Parathyroid adenoma (tissue), 2 donors: ENCODE results near the gene MXRA8.

Experiments used
- H2AFZ ChIP-seq: fragments of 300-600 bp; sonication (generic); one replicate; pipeline ENCODE4 v1.7.0; 2017; ENCODE audit warnings: antibody characterized with exemption, mild to moderate bottlenecking
- H3K27ac ChIP-seq: fragments of 300-600 bp; sonication (generic); one replicate; pipeline ENCODE4 v1.7.0; 2017
- H3K27me3 ChIP-seq: fragments of 300-600 bp; sonication (generic); one replicate; pipeline ENCODE4 v1.7.0; 2017; ENCODE audit warnings: low read length; ENCODE audit not compliant: control insufficient read depth, insufficient read depth
- H3K36me3 ChIP-seq: fragments of 300-600 bp; sonication (generic); one replicate; pipeline ENCODE4 v1.7.0; 2017; ENCODE audit warnings: low read length; ENCODE audit not compliant: control insufficient read depth, insufficient read depth
- H3K4me1 ChIP-seq: fragments of 300-600 bp; sonication (generic); one replicate; pipeline ENCODE4 v1.7.0; 2017; ENCODE audit warnings: control low read depth
- H3K4me2 ChIP-seq: fragments of 300-600 bp; sonication (generic); one replicate; pipeline ENCODE4 v1.7.0; 2017; ENCODE audit warnings: low read length
- H3K4me3 ChIP-seq: fragments of 300-600 bp; sonication (generic); one replicate; pipeline ENCODE4 v1.7.0; 2017; ENCODE audit warnings: low read depth, low read length
- H3K79me2 ChIP-seq: fragments of 300-600 bp; sonication (generic); one replicate; pipeline ENCODE4 v1.7.0; 2017; ENCODE audit warnings: control low read depth
- H3K9ac ChIP-seq: fragments of 300-600 bp; sonication (generic); one replicate; pipeline ENCODE4 v1.7.0; 2017; ENCODE audit warnings: mild to moderate bottlenecking
- H3K9me3 ChIP-seq: fragments of 300-600 bp; sonication (generic); one replicate; pipeline ENCODE4 v1.7.0; 2017; ENCODE audit warnings: low read length; ENCODE audit not compliant: control insufficient read depth
- TF ChIP-seq, protein P1 (sequence below): fragments of 300-600 bp; sonication (generic); IDR thresholded peaks from one replicate; pipeline ENCODE4 v1.7.0; 2017; ENCODE audit warnings: antibody characterized with exemption, mild to moderate bottlenecking
- donor health status: primary hyperparathyroidism.

Gene MXRA8

DNA sequence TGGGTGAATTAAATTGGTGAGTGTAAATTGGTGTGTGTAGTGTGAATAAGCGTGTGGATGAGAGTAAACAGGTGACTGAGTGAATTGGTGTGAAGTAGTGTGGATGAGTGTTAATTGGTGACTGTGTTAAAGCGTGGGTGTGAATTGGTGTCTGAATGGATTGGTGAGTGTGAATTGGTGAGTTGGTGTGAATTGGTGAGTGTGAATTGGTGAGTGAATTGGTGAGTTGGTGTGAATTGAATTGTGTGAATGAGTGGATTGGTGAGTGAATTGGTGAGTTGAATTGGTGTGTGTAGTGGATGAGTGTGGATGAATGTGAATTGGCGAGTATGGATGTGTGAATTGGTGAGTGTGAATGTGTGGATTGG, 8.3 kb upstream of the MXRA8 start:
- Histone ChIP-seq H3K4me2 (no peak overlapping the region), H2AFZ (no peak overlapping the region), H3K9ac (no peak overlapping the region), H3K27me3 (no peaks in the 10 kb centered on the region), H3K4me1 (no peaks in the 10 kb centered on the region), H3K79me2 (no peaks in the 10 kb centered on the region), H3K27ac (no peak overlapping the region), H3K9me3 (no peaks in the 10 kb centered on the region), H3K4me3 (no peak overlapping the region), H3K36me3 (no peaks in the 10 kb centered on the region)
- TF ChIP-seq, protein P1, sequence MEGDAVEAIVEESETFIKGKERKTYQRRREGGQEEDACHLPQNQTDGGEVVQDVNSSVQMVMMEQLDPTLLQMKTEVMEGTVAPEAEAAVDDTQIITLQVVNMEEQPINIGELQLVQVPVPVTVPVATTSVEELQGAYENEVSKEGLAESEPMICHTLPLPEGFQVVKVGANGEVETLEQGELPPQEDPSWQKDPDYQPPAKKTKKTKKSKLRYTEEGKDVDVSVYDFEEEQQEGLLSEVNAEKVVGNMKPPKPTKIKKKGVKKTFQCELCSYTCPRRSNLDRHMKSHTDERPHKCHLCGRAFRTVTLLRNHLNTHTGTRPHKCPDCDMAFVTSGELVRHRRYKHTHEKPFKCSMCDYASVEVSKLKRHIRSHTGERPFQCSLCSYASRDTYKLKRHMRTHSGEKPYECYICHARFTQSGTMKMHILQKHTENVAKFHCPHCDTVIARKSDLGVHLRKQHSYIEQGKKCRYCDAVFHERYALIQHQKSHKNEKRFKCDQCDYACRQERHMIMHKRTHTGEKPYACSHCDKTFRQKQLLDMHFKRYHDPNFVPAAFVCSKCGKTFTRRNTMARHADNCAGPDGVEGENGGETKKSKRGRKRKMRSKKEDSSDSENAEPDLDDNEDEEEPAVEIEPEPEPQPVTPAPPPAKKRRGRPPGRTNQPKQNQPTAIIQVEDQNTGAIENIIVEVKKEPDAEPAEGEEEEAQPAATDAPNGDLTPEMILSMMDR: no peak

GRCh38 chr1:1365875-1366698, 7.7 kb upstream of the MXRA8 start:
- no peaks in the 10 kb centered on the region for H3K27me3 ChIP-seq
- H3K9me3 ChIP-seq: no peaks in the 10 kb centered on the region
- no peaks in the 10 kb centered on the region for H3K36me3 ChIP-seq
- no peak overlapping the region for H3K9ac ChIP-seq
- TF ChIP-seq, protein P1: no peak
- no peak overlapping the region for H3K4me3 ChIP-seq
- H3K79me2 ChIP-seq: no peaks in the 10 kb centered on the region
- no peak overlapping the region for H2AFZ ChIP-seq
- no peaks in the 10 kb centered on the region for H3K4me1 ChIP-seq
- H3K4me2 ChIP-seq: no peak overlapping the region
- H3K27ac ChIP-seq: no peak overlapping the region

DNA sequence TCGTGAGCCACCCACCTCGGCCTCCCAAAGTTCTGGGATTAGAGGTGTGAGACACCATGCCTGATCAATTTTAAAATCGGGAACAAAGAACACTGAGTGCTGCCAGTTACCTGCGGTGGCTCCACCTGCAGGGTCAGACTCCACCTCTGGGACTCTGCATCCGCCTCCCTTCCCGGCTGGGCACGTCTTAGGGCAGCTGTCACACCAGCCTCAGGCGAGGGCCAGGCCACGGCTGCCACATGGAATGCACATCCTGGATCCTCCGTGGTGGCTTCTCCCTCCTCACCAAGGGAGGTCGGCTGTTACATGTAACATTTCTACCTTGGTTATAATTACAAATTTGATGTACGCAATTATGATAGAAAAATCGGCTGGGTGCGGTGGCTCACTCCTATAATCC, 5.9 kb upstream of the MXRA8 start:
- H3K79me2 ChIP-seq: no peaks in the 10 kb centered on the region

DNA sequence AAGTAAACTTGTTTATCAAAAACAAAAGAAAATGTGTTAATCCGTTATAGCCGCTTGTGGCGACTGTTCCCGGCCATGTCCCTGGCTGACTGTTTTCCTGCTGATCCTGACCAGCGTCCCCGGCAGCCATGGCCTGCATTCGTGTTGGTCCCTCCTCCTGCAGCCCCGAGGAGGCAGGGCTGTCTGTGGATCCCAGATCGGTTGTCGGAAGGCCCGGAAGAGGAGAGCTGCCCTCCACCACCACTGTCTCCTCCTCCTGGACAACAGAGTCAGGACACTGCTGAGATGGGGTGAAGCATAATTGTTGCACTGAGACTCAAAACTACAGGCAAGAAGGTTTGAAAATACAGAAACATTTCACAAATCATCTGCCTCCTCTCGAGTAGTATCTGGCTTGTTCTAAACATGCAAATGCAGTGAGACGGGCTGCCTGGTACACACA, 3.6 kb upstream of the MXRA8 start:
- H3K9me3 ChIP-seq: no peaks in the 10 kb centered on the region
- no peaks in the 10 kb centered on the region for H3K4me1 ChIP-seq
- H3K79me2 ChIP-seq: no peaks in the 10 kb centered on the region
- no peak overlapping the region for H3K9ac ChIP-seq
- no peak overlapping the region for H2AFZ ChIP-seq
- no peak overlapping the region for H3K4me2 ChIP-seq
- no peaks in the 10 kb centered on the region for H3K36me3 ChIP-seq
- H3K27me3 ChIP-seq: no peaks in the 10 kb centered on the region
- H3K27ac ChIP-seq: no peak overlapping the region
- H3K4me3 ChIP-seq: no peak overlapping the region
- TF ChIP-seq, protein P1: no peak

More for the DNA sequence above, 5.9 kb upstream of the MXRA8 start:
- Histone ChIP-seq H3K4me2 (no peak overlapping the region), H3K4me3 (no peak overlapping the region), H3K36me3 (no peaks in the 10 kb centered on the region), H2AFZ (no peak overlapping the region), H3K9me3 (no peaks in the 10 kb centered on the region), H3K4me1 (no peaks in the 10 kb centered on the region), H3K27me3 (no peaks in the 10 kb centered on the region), H3K27ac (no peak overlapping the region), H3K9ac (no peak overlapping the region)
- TF ChIP-seq, protein P1: no peak
